ENCODE results near the gene LELP1. TPM values are rescaled to one million over a fixed set of nuclear protein-coding genes. Genes with fewer than 3 reads are reported as not detected.

LELP1 gene
- total RNA-seq, 4 donors from 2014 or later, result not detected

- Histone ChIP-seq H3K27ac (no peak overlapping the region), H3K4me3 (no peak overlapping the region), H3K9me3 (no peaks in the 10 kb centered on the region), H3K27me3 (no peaks in the 10 kb centered on the region), H3K36me3 (no peaks in the 10 kb centered on the region), H3K4me1 (no peaks in the 10 kb centered on the region)
- intact Hi-C loops (cut with DNase I; ENCODE audit: low total_unique reads), result no loop called here
- no peak for DNase-seq
- no peak for TF ChIP-seq CTCF (IDR thresholded peaks at IDR 0.05)
- TF ChIP-seq POLR2A (IDR thresholded peaks at IDR 0.05), result no peak
These were observed 12.9 kb upstream of the LELP1 start for GRCh38 chr1:153190373-153190772.

- no peaks in the 10 kb centered on the region for H3K9me3 ChIP-seq
- intact Hi-C loops (cut with DNase I; ENCODE audit: low total_unique reads), result no loop called here
- no peak overlapping the region for H3K27ac ChIP-seq
- no peak for TF ChIP-seq CTCF (IDR thresholded peaks at IDR 0.05)
- no peaks in the 10 kb centered on the region for H3K27me3 ChIP-seq
- no peaks in the 10 kb centered on the region for H3K4me1 ChIP-seq
- no peak for DNase-seq
- no peaks in the 10 kb centered on the region for H3K36me3 ChIP-seq
- no peak overlapping the region for H3K4me3 ChIP-seq
These were observed 10.5 kb upstream of the LELP1 start for GRCh38 chr1:153192697-153193096.

GRCh38 chr1:153194331-153195050 lies 8.7 kb upstream of the LELP1 start:
- H3K27me3 ChIP-seq, result no peaks in the 10 kb centered on the region
- DNase-seq, result no peak
- H3K27ac ChIP-seq, result no peak overlapping the region
- no peaks in the 10 kb centered on the region for H3K4me1 ChIP-seq
- H3K9me3 ChIP-seq, result no peaks in the 10 kb centered on the region
- intact Hi-C loops (cut with DNase I; ENCODE audit: low total_unique reads), result no loop called here
- H3K36me3 ChIP-seq, result no peaks in the 10 kb centered on the region
- no peak for TF ChIP-seq POLR2A (IDR thresholded peaks at IDR 0.05)
- no peak for TF ChIP-seq CTCF (IDR thresholded peaks at IDR 0.05)
- no peak overlapping the region for H3K4me3 ChIP-seq

GRCh38 chr1:153195216-153195615 lies 8.0 kb upstream of the LELP1 start:
- H3K36me3 ChIP-seq, result no peaks in the 10 kb centered on the region
- intact Hi-C loops (cut with DNase I; ENCODE audit: low total_unique reads), result no loop called here
- TF ChIP-seq POLR2A (IDR thresholded peaks at IDR 0.05) (no peak), CTCF (IDR thresholded peaks at IDR 0.05) (no peak)
- no peaks in the 10 kb centered on the region for H3K9me3 ChIP-seq
- DNase-seq, result no peak
- no peak overlapping the region for H3K4me3 ChIP-seq
- no peaks in the 10 kb centered on the region for H3K4me1 ChIP-seq
- H3K27me3 ChIP-seq, result no peaks in the 10 kb centered on the region
- no peak overlapping the region for H3K27ac ChIP-seq

GRCh38 chr1:153202006-153202405 lies 1.2 kb upstream of the LELP1 start:
- intact Hi-C loops (cut with DNase I; ENCODE audit: low total_unique reads), result no loop called here
- DNase-seq, result no peak

More at GRCh38 chr1:153202006-153202405, 1.2 kb upstream of the LELP1 start:
- TF ChIP-seq POLR2A (IDR thresholded peaks at IDR 0.05), result no peak
- no peak for TF ChIP-seq CTCF (IDR thresholded peaks at IDR 0.05)
- H3K36me3 ChIP-seq, result no peaks in the 10 kb centered on the region
- no peaks in the 10 kb centered on the region for H3K27me3 ChIP-seq
- no peak overlapping the region for H3K4me3 ChIP-seq
- no peaks in the 10 kb centered on the region for H3K4me1 ChIP-seq
- no peak overlapping the region for H3K27ac ChIP-seq
- no peaks in the 10 kb centered on the region for H3K9me3 ChIP-seq

Data from uterus (tissue), 4 donors.